Osteoblast (primary cell): ENCODE measurements around the gene SCN10A. TPM values are rescaled to one million over a fixed set of nuclear protein-coding genes. Genes with fewer than 3 reads are reported as not detected.

Source experiments
- DNase-seq: peaks from one replicate; pipeline ENCODE4 v3.0.0; 2011; ENCODE audit warnings: low spot score, mixed read lengths; ENCODE audit not compliant: insufficient read length; ENCODE audit errors: missing footprints
- H2AFZ ChIP-seq: 2 replicates; pipeline ENCODE4 v1.6.0; 2011; ENCODE audit warnings: mild to moderate bottlenecking, low read length
- H3K27ac ChIP-seq: 2 replicates; pipeline ENCODE4 v1.5.1; 2011; ENCODE audit warnings: mild to moderate bottlenecking, low read depth, low read length, moderate library complexity
- H3K27me3 ChIP-seq: 2 replicates; pipeline ENCODE4 v1.6.0; 2012; ENCODE audit warnings: mild to moderate bottlenecking, control low read depth, inconsistent platforms, low read length, moderate library complexity; ENCODE audit not compliant: insufficient read depth
- H3K36me3 ChIP-seq: 2 replicates; pipeline ENCODE4 v1.5.1; 2011; ENCODE audit warnings: mild to moderate bottlenecking, low read length, control low read depth, moderate library complexity; ENCODE audit not compliant: insufficient read depth
- H3K4me1 ChIP-seq: 2 replicates; pipeline ENCODE4 v1.5.1; 2011; ENCODE audit warnings: mild to moderate bottlenecking, low read length, control low read depth, moderate library complexity; ENCODE audit not compliant: insufficient read depth
- H3K4me2 ChIP-seq: 2 replicates; pipeline ENCODE4 v1.6.0; 2011; ENCODE audit warnings: mild to moderate bottlenecking, low read length; ENCODE audit not compliant: insufficient read depth
- H3K4me3 ChIP-seq: fragments of 200-600 bp; sonication (generic); 3 replicates; pipeline ENCODE4 v1.5.1; 2012; ENCODE audit warnings: mild to moderate bottlenecking, low read length, inconsistent platforms; ENCODE audit not compliant: insufficient read depth
- H3K79me2 ChIP-seq: 2 replicates; pipeline ENCODE4 v1.6.0; 2012; ENCODE audit warnings: mild to moderate bottlenecking, low read length, control low read depth, inconsistent platforms; ENCODE audit not compliant: insufficient read depth
- H3K9me3 ChIP-seq: 2 replicates; pipeline ENCODE4 v1.5.1; 2011; ENCODE audit warnings: low read depth, low read length, control low read depth
- H4K20me1 ChIP-seq: 2 replicates; pipeline ENCODE4 v1.6.0; 2012; ENCODE audit warnings: mild to moderate bottlenecking, low read length, control low read depth; ENCODE audit not compliant: insufficient read depth
- total RNA-seq: library from RNA; depleted of rRNA; stranded (reverse); fragments of >200 nt; gene quantifications from 2 replicates; pipeline ENCODE4 v1.2.3, GENCODE V29; 2012
- TF ChIP-seq, protein P1 (sequence below): IDR thresholded peaks from 2 replicates; pipeline ENCODE4 v1.5.1; 2011; ENCODE audit warnings: mild to moderate bottlenecking, low read depth, low read length, moderate library complexity; ENCODE audit errors: extremely low read depth

SCN10A gene
- total RNA-seq, 1 donor: not detected

- no peaks in the 10 kb centered on the region for H3K79me2 ChIP-seq
- H2AFZ ChIP-seq: no peak overlapping the region
- no peaks in the 10 kb centered on the region for H3K36me3 ChIP-seq
- H3K9me3 ChIP-seq: no peaks in the 10 kb centered on the region
- no peaks in the 10 kb centered on the region for H3K27me3 ChIP-seq
- H3K4me1 ChIP-seq: no peaks in the 10 kb centered on the region
- no peak overlapping the region for H3K27ac ChIP-seq
- TF ChIP-seq, protein P1, sequence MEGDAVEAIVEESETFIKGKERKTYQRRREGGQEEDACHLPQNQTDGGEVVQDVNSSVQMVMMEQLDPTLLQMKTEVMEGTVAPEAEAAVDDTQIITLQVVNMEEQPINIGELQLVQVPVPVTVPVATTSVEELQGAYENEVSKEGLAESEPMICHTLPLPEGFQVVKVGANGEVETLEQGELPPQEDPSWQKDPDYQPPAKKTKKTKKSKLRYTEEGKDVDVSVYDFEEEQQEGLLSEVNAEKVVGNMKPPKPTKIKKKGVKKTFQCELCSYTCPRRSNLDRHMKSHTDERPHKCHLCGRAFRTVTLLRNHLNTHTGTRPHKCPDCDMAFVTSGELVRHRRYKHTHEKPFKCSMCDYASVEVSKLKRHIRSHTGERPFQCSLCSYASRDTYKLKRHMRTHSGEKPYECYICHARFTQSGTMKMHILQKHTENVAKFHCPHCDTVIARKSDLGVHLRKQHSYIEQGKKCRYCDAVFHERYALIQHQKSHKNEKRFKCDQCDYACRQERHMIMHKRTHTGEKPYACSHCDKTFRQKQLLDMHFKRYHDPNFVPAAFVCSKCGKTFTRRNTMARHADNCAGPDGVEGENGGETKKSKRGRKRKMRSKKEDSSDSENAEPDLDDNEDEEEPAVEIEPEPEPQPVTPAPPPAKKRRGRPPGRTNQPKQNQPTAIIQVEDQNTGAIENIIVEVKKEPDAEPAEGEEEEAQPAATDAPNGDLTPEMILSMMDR: no peak
- H4K20me1 ChIP-seq: no peaks in the 10 kb centered on the region
- DNase-seq: no peak
- H3K4me3 ChIP-seq: no peak overlapping the region
- H3K4me2 ChIP-seq: no peak overlapping the region
These were observed 109.1 kb downstream of the SCN10A start for GRCh38 chr3:38706961-38707360.

DNA sequence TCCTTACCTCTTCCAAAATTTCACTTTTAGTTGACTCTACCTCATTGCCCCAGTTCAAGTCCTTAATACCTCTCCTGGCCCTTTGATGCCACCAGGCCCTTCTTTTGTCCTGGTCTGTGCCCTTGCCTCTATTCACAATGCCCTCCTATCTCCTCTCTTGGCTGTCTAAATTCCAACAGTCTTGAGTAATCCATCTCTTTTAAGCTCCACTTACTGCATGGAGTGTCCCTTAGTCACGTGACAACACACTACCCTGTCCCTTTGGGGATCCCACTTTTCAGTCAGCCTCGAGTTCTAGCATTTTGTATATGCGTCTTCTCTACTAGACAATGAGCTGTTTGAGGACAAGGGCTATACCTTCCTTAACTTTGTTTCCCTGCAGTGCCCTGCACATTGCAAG lies 113.8 kb downstream of the SCN10A start:
- Histone ChIP-seq H3K9me3 (no peaks in the 10 kb centered on the region), H3K27me3 (no peaks in the 10 kb centered on the region), H3K79me2 (no peaks in the 10 kb centered on the region), H3K4me2 (no peak overlapping the region), H3K27ac (no peak overlapping the region), H4K20me1 (no peaks in the 10 kb centered on the region), H3K36me3 (no peaks in the 10 kb centered on the region), H3K4me1 (no peaks in the 10 kb centered on the region), H2AFZ (no peak overlapping the region), H3K4me3 (no peak overlapping the region)
- TF ChIP-seq, protein P1: no peak
- DNase-seq: no peak

DNA sequence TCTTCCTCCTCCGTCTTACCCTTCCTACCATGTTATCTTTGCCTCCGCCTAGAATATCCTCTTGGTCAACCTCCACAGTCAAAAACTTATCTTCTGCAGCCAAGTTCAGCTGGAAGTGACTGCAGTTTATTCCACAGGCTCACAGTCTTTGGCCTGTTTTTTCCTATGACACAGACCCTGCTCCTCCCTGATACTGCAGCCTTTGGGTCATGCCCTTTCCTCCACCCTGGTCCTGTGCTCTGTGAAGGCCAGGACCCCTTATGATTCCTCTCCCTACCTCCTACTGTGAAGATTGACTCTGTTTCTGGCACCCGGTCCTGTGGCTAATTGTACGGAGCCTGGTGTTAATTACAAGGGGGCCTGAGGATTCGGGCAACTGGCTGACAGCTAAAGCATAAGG lies 117.3 kb downstream of the SCN10A start:
- no peaks in the 10 kb centered on the region for H4K20me1 ChIP-seq
- H3K4me1 ChIP-seq: no peaks in the 10 kb centered on the region
- H3K27ac ChIP-seq: no peak overlapping the region
- no peak overlapping the region for H3K4me2 ChIP-seq
- no peaks in the 10 kb centered on the region for H3K79me2 ChIP-seq
- H3K9me3 ChIP-seq: no peaks in the 10 kb centered on the region
- H3K36me3 ChIP-seq: no peaks in the 10 kb centered on the region
- no peak for DNase-seq
- TF ChIP-seq, protein P1: no peak
- H3K4me3 ChIP-seq: no peak overlapping the region
- no peak overlapping the region for H2AFZ ChIP-seq
- H3K27me3 ChIP-seq: no peaks in the 10 kb centered on the region

DNA sequence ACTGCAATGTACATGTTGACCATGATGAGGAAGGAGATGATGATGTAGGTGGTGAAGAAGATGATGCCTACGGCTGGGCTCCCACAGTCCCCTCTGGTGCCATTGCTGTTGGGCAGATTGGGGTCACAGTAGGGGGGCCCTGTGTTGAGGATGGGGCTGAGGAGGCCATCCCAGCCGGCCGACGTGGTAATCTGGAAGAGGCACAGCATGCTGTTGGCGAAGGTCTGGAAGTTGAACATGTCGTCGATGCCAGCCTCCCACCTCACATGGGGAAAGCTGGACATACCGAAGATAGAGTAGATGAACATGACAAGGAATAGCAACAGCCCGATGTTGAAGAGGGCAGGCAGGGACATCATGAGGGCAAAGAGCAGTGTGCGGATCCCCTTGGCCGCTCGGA lies 118.0 kb downstream of the SCN10A start:
- no peaks in the 10 kb centered on the region for H4K20me1 ChIP-seq
- DNase-seq: no peak

More for the DNA sequence above, 118.0 kb downstream of the SCN10A start:
- Histone ChIP-seq H3K4me3 (no peak overlapping the region), H3K27ac (no peak overlapping the region), H3K9me3 (no peaks in the 10 kb centered on the region), H3K27me3 (no peaks in the 10 kb centered on the region), H3K36me3 (no peaks in the 10 kb centered on the region), H2AFZ (no peak overlapping the region), H3K4me1 (no peaks in the 10 kb centered on the region), H3K4me2 (no peak overlapping the region), H3K79me2 (no peaks in the 10 kb centered on the region)
- TF ChIP-seq, protein P1: no peak
